Spleen (tissue), 7 donors: ENCODE measurements around the gene INF2.

ENCODE experiments used
- CTCF ChIP-seq, 11 experiments: fragments of 200-600 bp in 7 of 11; fragments of 450-650 bp in 4 of 11; sonication (generic) in 4 of 11; IDR thresholded peaks in 8 of 11; conservative IDR thresholded peaks in 3 of 11; 1 replicate in 7 of 11; 2 replicates in 4 of 11; pipeline versions ENCODE4 v1.4.0 to v1.8.0; 2016 to 2021; ENCODE audit warnings: antibody characterized with exemption in 11 of 11, inconsistent platforms in 4 of 11, mild to moderate bottlenecking in 1 of 11
- POLR2A ChIP-seq, 3 donors: fragments of 450-650 bp; IDR thresholded peaks; one replicate each; pipeline ENCODE4 v1.5.1; 2017; ENCODE audit warnings: antibody characterized with exemption in 3 of 3, mild to moderate bottlenecking in 1 of 3
- donor health status: DM: no; HTN: no; CAD: no; lungs with moderate emphysema.
- donor health status: DM: no; HTN: no; CAD: no.
- donor health status: DM: no; HTN: no; CAD: no.

GRCh38 chr14:104693482-104694431, 4.3 kb downstream of the INF2 start:
- TF ChIP-seq POLR2A (IDR thresholded peaks at IDR 0.05) = no peak
- no peak for TF ChIP-seq CTCF (IDR thresholded peaks at IDR 0.05 in 8 of 11, conservative IDR thresholded peaks at IDR 0.05 in 3 of 11)
